Ectodermal cell (in vitro differentiated cells): ENCODE data around the gene PGLYRP3.
"Not testable (repeated sequence)": the region's sequence is repeated elsewhere in the genome, so short reads cannot be mapped to it uniquely, and the experiment has no call there.

ENCODE experiments used
- H3K27ac ChIP-seq: 2 replicates; pipeline ENCODE4 v1.7.0; 2013; ENCODE audit warnings: mild to moderate bottlenecking, low read depth, low read length; ENCODE audit not compliant: insufficient read depth, poor library complexity, severe bottlenecking
- H3K27me3 ChIP-seq: 2 replicates; pipeline ENCODE4 v1.7.0; 2013; ENCODE audit warnings: mild to moderate bottlenecking, low read length; ENCODE audit not compliant: insufficient read depth, control insufficient read depth, poor library complexity, severe bottlenecking
- H3K36me3 ChIP-seq: one replicate; pipeline ENCODE4 v1.7.0; 2013; ENCODE audit warnings: low read length; ENCODE audit not compliant: control insufficient read depth, insufficient read depth
- H3K4me1 ChIP-seq: one replicate; pipeline ENCODE4 v1.7.0; 2013; ENCODE audit warnings: low read length; ENCODE audit not compliant: control insufficient read depth, insufficient read depth
- H3K4me3 ChIP-seq: 2 replicates; pipeline ENCODE4 v1.7.0; 2013; ENCODE audit warnings: low read depth, low read length, control low read depth; ENCODE audit not compliant: insufficient read depth
- H3K9me3 ChIP-seq: 2 replicates; pipeline ENCODE4 v1.7.0; 2013; ENCODE audit warnings: mild to moderate bottlenecking, low read length, moderate library complexity; ENCODE audit not compliant: control insufficient read depth
- WGBS, 2 experiments: methylation state at CpG; one replicate each; pipeline ENCODE4 v1.1.7; 2013; ENCODE audit warnings: missing lambda C conversion rate in 2 of 2; 5-methylcytosine and 5-hydroxymethylcytosine counted together

Gene PGLYRP3

DNA sequence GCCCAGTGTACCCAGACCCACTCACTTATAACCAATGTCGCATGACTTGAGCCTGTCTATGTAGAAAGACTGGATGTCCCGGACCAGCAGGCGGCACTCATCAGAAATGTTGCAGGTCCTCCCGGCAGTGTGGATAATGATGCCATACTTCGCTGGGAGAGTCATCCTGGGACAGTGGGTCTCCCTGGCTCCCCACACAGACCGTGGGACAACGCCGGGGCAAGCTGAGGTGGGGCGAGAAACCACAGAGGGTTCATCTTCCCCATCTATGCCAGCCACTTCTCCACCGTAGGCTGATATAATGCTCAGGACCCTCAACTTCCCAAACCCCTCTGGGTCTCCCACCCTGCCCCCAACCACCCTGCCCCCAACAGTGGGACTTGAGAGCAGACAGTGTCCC is 27.6 kb upstream of the PGLYRP3 start:
- no peaks in the 10 kb centered on the region for H3K27me3 ChIP-seq
- WGBS, 2 experiments, result 95 to 96% methylated on average over 10 of the region's 10 CpGs

DNA sequence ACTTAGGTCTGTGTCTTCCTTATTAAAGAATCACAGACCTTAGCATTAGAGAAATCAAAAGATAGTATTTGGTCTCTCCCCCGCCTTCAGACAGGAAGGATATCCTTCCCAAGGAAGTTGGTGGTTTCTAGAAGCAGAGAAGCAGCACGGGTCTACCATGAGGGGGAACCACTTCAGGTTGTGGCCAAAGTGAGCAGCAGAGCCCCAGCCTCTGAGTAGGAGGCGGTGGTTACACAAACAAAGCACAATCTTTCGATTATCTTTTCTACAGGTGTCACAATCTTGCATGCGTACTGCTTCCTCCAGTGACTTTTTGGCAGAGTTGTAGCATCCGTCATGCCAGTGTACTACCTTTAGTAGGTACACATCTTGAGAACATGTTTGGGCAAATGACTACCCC is 27.1 kb upstream of the PGLYRP3 start:
- H3K27me3 ChIP-seq, result no peaks in the 10 kb centered on the region
- H3K4me1 ChIP-seq, result no peaks in the 10 kb centered on the region
- 90 to 92% methylated on average over 6 of the region's 6 CpGs for WGBS, 2 experiments
- H3K27ac ChIP-seq, result no peak overlapping the region
- H3K36me3 ChIP-seq, result no peaks in the 10 kb centered on the region
- no peak overlapping the region for H3K4me3 ChIP-seq
- H3K9me3 ChIP-seq, result no peaks in the 10 kb centered on the region

More for the DNA sequence above, 27.6 kb upstream of the PGLYRP3 start:
- H3K4me1 ChIP-seq, result no peaks in the 10 kb centered on the region
- no peak overlapping the region for H3K4me3 ChIP-seq
- H3K9me3 ChIP-seq, result no peaks in the 10 kb centered on the region
- H3K36me3 ChIP-seq, result no peaks in the 10 kb centered on the region
- no peak overlapping the region for H3K27ac ChIP-seq

DNA sequence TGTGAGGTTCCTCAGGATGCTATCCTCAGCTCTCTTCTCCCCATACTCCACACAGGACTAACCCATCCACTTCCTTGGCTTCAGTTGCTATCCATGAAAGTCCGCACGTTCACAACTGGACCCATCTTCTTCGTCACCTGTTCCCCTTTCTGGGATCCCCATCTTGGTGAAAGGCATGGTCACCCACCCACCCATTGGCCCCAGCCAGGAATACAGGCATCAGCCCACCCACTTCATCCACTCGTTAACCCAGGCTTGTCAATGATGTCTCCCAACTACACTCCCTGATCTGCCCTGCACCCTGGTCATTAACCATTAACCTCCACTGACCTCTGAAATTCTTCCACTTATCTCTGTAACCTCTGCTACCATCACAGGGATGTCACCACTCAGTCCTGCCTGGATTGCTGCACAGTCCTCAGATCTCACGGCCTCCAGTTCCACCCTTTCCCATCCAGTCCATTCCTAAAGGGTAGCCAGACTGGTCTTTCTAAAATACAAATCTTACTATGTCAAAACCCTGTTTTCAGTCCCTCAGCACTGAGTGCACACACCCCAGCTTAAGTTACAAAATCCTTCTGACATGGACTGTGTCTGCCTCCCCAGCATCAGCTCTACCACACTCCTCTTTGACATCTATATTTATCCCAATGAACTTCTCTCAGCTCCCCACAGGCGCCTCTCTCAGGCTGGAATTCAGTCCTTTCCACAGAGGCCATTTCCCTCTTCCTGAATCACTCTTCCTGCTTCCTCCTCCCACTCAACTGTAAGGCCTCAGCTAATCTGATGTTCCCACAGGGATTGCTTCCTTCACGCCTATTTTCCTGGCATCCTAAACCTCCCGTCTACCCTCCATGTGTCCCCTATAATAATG is 25.5 kb upstream of the PGLYRP3 start:
- H3K4me1 ChIP-seq, result no peaks in the 10 kb centered on the region
- 86% methylated on average over 8 of the region's 8 CpGs for WGBS, 2 experiments
- no peaks in the 10 kb centered on the region for H3K9me3 ChIP-seq
- H3K36me3 ChIP-seq, result no peaks in the 10 kb centered on the region
- H3K27ac ChIP-seq, result no peak overlapping the region
- H3K27me3 ChIP-seq, result no peaks in the 10 kb centered on the region
- no peak overlapping the region for H3K4me3 ChIP-seq

DNA sequence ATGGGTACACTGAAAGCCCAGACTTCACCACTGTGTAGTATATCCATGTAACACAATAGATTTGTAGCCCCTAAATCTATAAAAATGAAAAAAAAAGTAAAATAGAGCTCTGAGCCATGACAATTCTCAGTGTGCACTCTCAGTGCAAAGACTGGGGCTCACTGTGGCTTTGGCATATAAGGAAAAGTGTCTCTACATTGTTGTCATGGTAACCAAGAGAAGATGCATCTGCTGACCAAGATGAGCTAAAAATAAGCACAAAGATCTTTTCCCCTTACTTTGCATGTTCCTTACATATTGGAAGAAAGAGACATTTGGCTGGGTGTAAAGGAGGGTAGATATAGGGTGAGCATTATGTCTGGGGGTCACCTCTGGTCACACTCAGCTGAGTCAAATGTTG is 23.9 kb upstream of the PGLYRP3 start:
- Histone ChIP-seq H3K27ac (no peak overlapping the region), H3K9me3 (no peaks in the 10 kb centered on the region), H3K36me3 (no peaks in the 10 kb centered on the region), H3K4me1 (no peaks in the 10 kb centered on the region), H3K27me3 (no peaks in the 10 kb centered on the region), H3K4me3 (no peak overlapping the region)

DNA sequence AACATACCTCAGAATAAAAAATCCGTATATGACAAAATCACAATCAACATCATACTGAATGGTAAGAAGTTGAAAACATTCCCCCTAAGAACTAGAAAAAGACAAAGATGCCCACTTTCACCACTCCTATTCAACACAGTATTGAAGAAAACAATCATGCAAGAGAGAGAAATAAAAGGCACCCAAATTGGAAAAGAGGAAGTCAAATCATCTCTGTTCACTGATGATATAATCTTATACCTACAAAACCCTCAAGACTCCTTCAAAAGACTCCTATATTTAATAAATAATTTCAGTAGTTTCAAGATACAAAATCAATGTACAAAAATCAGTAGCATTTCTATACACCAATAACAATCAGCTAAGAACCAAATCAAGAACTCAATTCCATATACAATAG is 21.1 kb upstream of the PGLYRP3 start:
- no peaks in the 10 kb centered on the region for H3K4me1 ChIP-seq
- no peak overlapping the region for H3K27ac ChIP-seq
- no peaks in the 10 kb centered on the region for H3K36me3 ChIP-seq
- no peaks in the 10 kb centered on the region for H3K27me3 ChIP-seq
- H3K9me3 ChIP-seq, result peaks cover 4% of the 10 kb centered on the region
- WGBS, 2 experiments, result 85 to 90% methylated on average over 1 of the region's 1 CpG
- H3K4me3 ChIP-seq, result no peak overlapping the region

DNA sequence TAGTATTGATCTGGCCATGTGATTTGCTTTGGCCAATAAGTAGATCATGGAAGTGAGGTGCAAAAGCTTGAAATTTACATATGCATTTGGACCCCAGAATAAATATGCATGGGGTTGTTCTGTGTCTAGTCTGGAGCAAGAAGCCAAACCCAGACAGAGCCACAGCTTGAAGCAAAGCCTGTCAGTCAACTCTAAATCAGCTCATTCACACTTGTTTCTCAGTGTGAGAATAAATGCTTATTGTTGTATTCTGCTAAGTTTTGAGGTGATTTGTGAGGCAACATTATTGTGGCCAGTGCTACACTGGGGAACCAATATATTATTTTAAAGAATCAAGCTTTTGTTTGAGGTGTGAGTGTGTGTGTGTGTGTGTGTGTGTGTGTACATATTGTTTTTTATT is 12.2 kb upstream of the PGLYRP3 start:
- H3K4me1 ChIP-seq, result no peaks in the 10 kb centered on the region
- H3K27ac ChIP-seq, result no peak overlapping the region
- H3K36me3 ChIP-seq, result no peaks in the 10 kb centered on the region
- H3K9me3 ChIP-seq, result peaks cover 6% of the 10 kb centered on the region
- no peaks in the 10 kb centered on the region for H3K27me3 ChIP-seq
- H3K4me3 ChIP-seq, result no peak overlapping the region

DNA sequence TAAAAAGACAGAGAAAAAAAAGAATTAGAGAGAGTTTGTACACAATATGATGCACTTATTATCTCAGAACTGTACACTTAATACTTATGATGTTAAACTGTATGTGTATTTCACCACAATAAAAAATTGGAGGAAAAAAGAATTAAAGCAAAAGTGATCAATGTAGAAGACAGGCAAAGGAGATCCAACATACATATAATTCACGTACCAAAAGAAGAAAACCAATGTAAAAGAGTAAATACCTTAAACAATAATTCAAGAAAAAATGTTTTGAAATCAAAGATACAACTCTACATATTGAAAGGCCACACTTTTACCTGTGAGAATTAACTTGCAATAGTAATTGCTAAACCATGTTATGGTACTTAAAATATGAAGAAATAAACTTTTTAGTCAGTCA is 9.8 kb upstream of the PGLYRP3 start:
- WGBS, 2 experiments, result 0% methylated on average over 1 of the region's 1 CpG; no CpG with 5 or more reads in 1 of the 2 experiments
- Histone ChIP-seq H3K4me3 (no peak overlapping the region), H3K36me3 (no peaks in the 10 kb centered on the region), H3K27me3 (no peaks in the 10 kb centered on the region), H3K9me3 (no peaks in the 10 kb centered on the region), H3K4me1 (no peaks in the 10 kb centered on the region), H3K27ac (no peak overlapping the region)

DNA sequence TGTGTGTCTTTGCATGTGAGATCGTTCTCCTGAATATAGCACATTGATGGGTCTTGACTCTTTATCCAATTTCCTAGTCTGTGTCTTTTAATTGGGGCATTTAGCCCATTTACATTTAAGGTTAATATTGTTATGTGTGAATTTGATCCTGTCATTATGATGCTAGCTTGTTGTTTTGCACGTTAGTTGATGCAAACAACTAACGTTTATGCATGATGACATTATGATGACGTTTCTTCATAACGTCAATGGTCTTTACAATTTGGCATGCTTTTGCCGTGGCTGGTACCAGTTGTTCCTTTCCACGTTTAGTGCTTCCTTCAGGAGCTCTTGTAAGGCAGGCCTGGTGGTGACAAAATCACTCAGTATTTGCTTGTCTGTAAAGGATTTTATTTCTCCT is 5.4 kb upstream of the PGLYRP3 start:
- not testable (repeated sequence) for H3K36me3 ChIP-seq, H3K9me3 ChIP-seq, H3K27ac ChIP-seq, H3K27me3 ChIP-seq, H3K4me1 ChIP-seq, H3K4me3 ChIP-seq
- 89 to 90% methylated on average over 7 of the region's 7 CpGs for WGBS, 2 experiments

DNA sequence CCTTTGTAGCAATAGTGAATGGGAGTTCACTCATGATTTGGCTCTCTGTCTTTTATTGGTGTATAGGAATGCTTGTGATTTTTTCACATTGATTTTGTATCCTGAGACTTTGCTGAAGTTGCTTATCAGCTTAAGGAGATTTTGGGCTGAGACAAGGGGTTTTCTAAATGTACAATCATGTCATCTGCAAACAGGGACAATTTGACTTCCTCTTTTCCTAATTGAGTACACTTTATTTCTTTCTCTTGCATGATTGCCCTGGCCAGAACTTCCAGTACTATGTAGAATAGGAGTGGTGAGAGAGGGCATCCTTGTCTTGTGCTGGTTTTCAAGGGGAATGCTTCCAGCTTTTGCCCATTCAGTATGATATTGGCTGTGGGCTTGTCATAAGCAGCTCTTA is 3.3 kb upstream of the PGLYRP3 start:
- H3K4me1 ChIP-seq, H3K27me3 ChIP-seq, H3K36me3 ChIP-seq, H3K4me3 ChIP-seq, H3K9me3 ChIP-seq, H3K27ac ChIP-seq: not testable (repeated sequence)

DNA sequence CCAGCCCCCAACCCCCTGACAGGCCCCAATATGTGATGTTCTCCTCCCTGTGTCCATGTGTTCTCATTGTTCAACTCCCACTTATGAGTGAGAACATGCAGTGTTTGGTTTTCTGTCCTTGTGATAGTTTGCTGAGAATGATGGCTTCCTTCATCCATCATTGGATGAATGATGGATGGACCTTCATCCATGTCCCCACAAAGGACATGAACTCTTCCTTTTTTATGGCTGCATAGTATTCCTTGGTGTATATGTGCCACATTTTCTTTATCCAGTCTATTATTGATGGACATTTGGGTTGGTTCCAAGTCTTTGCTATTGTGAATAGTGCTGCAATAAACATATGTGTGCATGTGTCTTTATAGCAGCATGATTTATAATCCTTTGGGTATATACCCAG is 1.6 kb upstream of the PGLYRP3 start:
- not testable (repeated sequence) for H3K36me3 ChIP-seq, H3K27ac ChIP-seq, H3K4me3 ChIP-seq, H3K4me1 ChIP-seq, H3K9me3 ChIP-seq, H3K27me3 ChIP-seq

DNA sequence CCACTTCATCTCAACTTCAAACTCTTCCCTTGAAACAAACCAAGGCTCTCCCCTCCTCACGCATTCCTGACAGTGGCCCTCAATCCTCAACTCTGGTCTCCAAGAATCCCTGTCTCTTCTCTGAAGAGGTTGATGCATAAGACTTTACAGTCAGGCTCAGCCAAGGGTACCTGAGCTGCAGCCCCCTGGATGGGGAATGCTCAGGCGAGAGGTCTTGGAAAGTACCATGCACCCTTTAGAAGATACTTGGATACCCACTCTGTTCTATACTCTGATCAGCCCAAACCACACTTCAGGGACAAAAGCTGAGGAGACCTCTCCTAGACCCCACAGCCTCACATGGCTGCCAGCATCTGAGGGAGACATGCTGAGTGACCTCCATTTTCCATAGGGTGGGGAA is 536 bp upstream of the PGLYRP3 start:
- no peak overlapping the region for H3K4me3 ChIP-seq
- H3K4me1 ChIP-seq, result no peaks in the 10 kb centered on the region
- no peaks in the 10 kb centered on the region for H3K36me3 ChIP-seq
- no peaks in the 10 kb centered on the region for H3K27me3 ChIP-seq
- 88 to 90% methylated on average over 2 of the region's 2 CpGs for WGBS, 2 experiments
- no peaks in the 10 kb centered on the region for H3K9me3 ChIP-seq
- no peak overlapping the region for H3K27ac ChIP-seq
